Mesendoderm (in vitro differentiated cells): ENCODE data around the gene CMC1.

Source experiments
- DNase-seq: peaks from one replicate; pipeline ENCODE4 v3.0.0; 2013
- H2AK5ac ChIP-seq: 2 replicates; pipeline ENCODE4 v1.6.1; 2013; ENCODE audit warnings: low read length, inconsistent platforms
- H2BK120ac ChIP-seq: 2 replicates; pipeline ENCODE4 v1.6.1; 2013; ENCODE audit warnings: low read depth, mild to moderate bottlenecking, low read length, moderate library complexity, mixed read lengths
- H2BK15ac ChIP-seq: replicated peaks from 2 replicates; pipeline ENCODE4 v1.6.1; 2013; ENCODE audit warnings: low read depth, mild to moderate bottlenecking, moderate library complexity
- H2BK5ac ChIP-seq: 2 replicates; pipeline ENCODE4 v1.6.1; 2013; ENCODE audit warnings: low read length, inconsistent platforms
- H3K18ac ChIP-seq: 2 replicates; pipeline ENCODE4 v1.6.1; 2013; ENCODE audit warnings: mild to moderate bottlenecking, low read length, mixed read lengths
- H3K23ac ChIP-seq: one replicate; pipeline ENCODE4 v1.6.1; 2013; ENCODE audit warnings: low read length
- H3K27ac ChIP-seq: 2 replicates; pipeline ENCODE4 v1.5.1; 2013; ENCODE audit warnings: low read depth, mild to moderate bottlenecking, inconsistent platforms, low read length, moderate library complexity
- H3K27me3 ChIP-seq: 2 replicates; pipeline ENCODE4 v1.6.1; 2013; ENCODE audit warnings: low read length, control low read depth, mild to moderate bottlenecking, inconsistent platforms; ENCODE audit not compliant: insufficient read depth, poor library complexity
- H3K36me3 ChIP-seq: 2 replicates; pipeline ENCODE4 v1.6.1; 2013; ENCODE audit warnings: low read length, inconsistent platforms; ENCODE audit not compliant: control insufficient read depth, insufficient read depth
- H3K4ac ChIP-seq: one replicate; pipeline ENCODE4 v1.6.1; 2013; ENCODE audit warnings: low read depth, mild to moderate bottlenecking, low read length, moderate library complexity
- H3K4me1 ChIP-seq: 2 replicates; pipeline ENCODE4 v1.6.1; 2013; ENCODE audit warnings: low read depth, low read length, inconsistent platforms; ENCODE audit not compliant: control insufficient read depth
- H3K4me2 ChIP-seq: 2 replicates; pipeline ENCODE4 v1.6.1; 2013; ENCODE audit warnings: low read length
- H3K4me3 ChIP-seq: 2 replicates; pipeline ENCODE4 v1.5.1; 2013; ENCODE audit warnings: mild to moderate bottlenecking, low read length
- H3K56ac ChIP-seq: one replicate; pipeline ENCODE4 v1.6.1; 2013; ENCODE audit warnings: low read length
- H3K79me1 ChIP-seq: 2 replicates; pipeline ENCODE4 v1.6.1; 2013; ENCODE audit warnings: low read length, inconsistent platforms
- H3K79me2 ChIP-seq: 2 replicates; pipeline ENCODE4 v1.6.1; 2013; ENCODE audit warnings: mild to moderate bottlenecking, low read length; ENCODE audit not compliant: control insufficient read depth, insufficient read depth
- H3K9ac ChIP-seq: 2 replicates; pipeline ENCODE4 v1.6.1; 2013; ENCODE audit warnings: low read length, inconsistent platforms
- H4K5ac ChIP-seq: one replicate; pipeline ENCODE4 v1.6.1; 2013; ENCODE audit warnings: low read length
- H4K8ac ChIP-seq: one replicate; pipeline ENCODE4 v1.6.1; 2013; ENCODE audit warnings: low read depth, mild to moderate bottlenecking, control low read depth, low read length, moderate library complexity
- WGBS: extraction: QIAGEN DNeasy Blood & Tissue Kit; methylation state at CpG from one replicate; pipeline ENCODE4 v1.1.7; 2013; ENCODE audit warnings: low lambda C conversion rate, missing lambda C conversion rate; ENCODE audit not compliant: insufficient coverage; ENCODE audit errors: extremely low coverage; 5-methylcytosine and 5-hydroxymethylcytosine counted together

CMC1 gene

DNA sequence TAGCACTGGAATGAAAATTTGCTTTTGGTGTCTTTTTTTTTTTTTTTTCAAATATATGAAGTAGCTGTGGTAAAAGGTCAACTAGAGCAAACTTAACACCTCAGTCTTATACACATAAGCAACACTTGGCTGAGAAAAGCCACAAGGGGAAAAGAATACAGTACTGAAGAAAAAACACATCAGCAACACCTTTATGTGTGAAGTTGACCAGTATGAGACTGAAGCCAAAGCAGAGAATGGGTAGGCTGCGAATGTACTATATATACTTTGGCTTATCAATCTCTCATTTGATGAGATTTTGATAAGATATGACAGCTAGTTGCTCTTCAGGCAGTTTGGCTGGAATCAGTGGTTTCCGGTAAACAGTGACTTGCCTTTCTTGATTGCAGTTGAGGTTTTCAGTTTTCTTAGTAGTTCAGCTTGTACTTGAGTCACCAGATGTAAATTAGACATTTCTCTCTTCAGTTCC lies 85.1 kb downstream of the CMC1 start:
- peaks cover 2% of the 10 kb centered on the region for H3K36me3 ChIP-seq
- no CpG with 5 or more reads among the region's 2 CpGs for WGBS
- no peaks in the 10 kb centered on the region for H3K79me1 ChIP-seq

DNA sequence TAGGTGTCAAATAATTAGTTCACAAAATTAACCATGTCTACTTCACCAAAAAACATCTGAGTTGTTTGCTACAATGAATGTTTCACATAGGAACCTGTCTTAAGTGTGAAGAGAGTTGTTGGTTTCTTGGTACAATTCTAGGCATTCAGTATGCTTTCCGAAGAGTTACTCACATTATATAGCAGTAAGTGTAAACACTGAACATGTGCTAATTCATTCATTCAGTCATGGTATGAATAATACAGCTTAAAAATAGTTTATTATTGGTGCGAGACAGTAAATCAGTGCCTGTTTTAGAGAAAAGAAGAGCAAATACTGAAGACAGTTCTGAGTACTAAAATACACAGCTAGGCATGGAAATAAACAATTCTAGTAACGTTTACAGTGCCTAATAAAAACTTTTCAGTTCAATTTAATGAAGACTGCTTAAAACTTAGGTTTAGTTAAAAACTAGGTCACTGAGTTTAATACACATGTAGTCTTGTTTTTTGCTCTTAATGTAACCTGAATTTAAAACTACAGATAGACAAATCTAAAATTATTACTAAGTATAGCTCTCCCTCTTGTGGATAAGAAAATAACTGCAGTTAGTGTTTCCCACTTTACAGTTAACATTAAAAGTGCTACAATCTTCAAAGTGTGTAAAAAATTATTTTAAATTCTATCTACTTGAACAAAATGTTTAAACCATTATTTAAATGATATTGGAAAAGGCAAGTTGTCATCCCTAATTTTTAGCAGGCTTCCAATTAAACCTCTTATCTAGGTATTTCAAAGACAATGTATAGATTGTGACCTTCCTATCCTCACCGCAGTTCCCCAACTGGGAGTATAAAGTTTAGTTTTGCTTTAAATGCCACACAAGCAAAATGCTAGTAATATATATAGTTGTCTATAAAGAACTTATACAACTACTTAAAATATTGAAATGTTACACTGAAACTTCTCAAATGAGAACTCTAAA lies 87.1 kb downstream of the CMC1 start:
- Histone ChIP-seq H3K79me2 (no peaks in the 10 kb centered on the region), H3K4me2 (no peak overlapping the region), H3K18ac (no peak overlapping the region), H2BK15ac (no peak overlapping the region), H3K4ac (no peak overlapping the region), H3K27me3 (no peaks in the 10 kb centered on the region), H4K5ac (no peak overlapping the region), H4K8ac (no peak overlapping the region), H2AK5ac (no peak overlapping the region), H3K4me1 (no peaks in the 10 kb centered on the region), H3K27ac (no peak overlapping the region), H3K79me1 (no peaks in the 10 kb centered on the region), H3K36me3 (peaks cover 2% of the 10 kb centered on the region), H3K4me3 (no peak overlapping the region), H2BK120ac (no peak overlapping the region), H2BK5ac (no peak overlapping the region), H3K23ac (no peak overlapping the region), H3K56ac (no peak overlapping the region), H3K9ac (no peak overlapping the region)
- DNase-seq = peak; percentile 25
- WGBS = no CpG with 5 or more reads among the region's 4 CpGs

More for the DNA sequence above, 85.1 kb downstream of the CMC1 start:
- Histone ChIP-seq H3K4me2 (no peak overlapping the region), H3K18ac (no peak overlapping the region), H2BK5ac (no peak overlapping the region), H3K9ac (no peak overlapping the region), H3K27ac (no peak overlapping the region), H3K4me1 (no peaks in the 10 kb centered on the region), H2BK15ac (no peak overlapping the region), H3K79me2 (no peaks in the 10 kb centered on the region), H3K56ac (no peak overlapping the region), H2BK120ac (no peak overlapping the region), H3K23ac (no peak overlapping the region), H3K4ac (no peak overlapping the region), H4K5ac (no peak overlapping the region), H3K27me3 (no peaks in the 10 kb centered on the region), H3K4me3 (no peak overlapping the region), H2AK5ac (no peak overlapping the region), H4K8ac (no peak overlapping the region)
- DNase-seq = no peak

DNA sequence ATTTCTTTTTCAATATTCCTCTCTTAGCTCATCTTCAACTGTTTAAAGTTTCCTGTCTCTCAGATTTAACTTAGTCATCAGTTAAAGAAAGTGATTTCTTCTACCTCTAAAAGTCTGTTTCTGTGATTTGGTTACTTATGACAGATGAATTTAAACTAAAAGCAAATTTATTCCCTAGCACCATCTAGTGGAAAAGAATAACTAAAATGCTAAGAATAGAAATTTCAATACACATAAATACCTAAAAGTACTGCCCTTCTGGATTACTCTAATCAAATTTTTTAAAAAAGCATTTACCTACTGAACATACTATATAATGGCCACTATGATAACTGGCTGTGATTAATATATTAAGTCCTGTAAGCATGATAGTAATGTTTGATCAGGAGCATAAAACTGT lies 93.1 kb downstream of the CMC1 start:
- H3K36me3 ChIP-seq = no peaks in the 10 kb centered on the region
- H4K5ac ChIP-seq = no peak overlapping the region
- H3K79me2 ChIP-seq = no peaks in the 10 kb centered on the region
- H3K4me1 ChIP-seq = no peaks in the 10 kb centered on the region
- no peak overlapping the region for H3K9ac ChIP-seq
- no peak overlapping the region for H3K18ac ChIP-seq
- H2BK120ac ChIP-seq = no peak overlapping the region
- no peak overlapping the region for H3K23ac ChIP-seq
- H4K8ac ChIP-seq = no peak overlapping the region
- no peak overlapping the region for H3K4me2 ChIP-seq
- no peak for DNase-seq
- no peak overlapping the region for H3K4ac ChIP-seq
- H3K79me1 ChIP-seq = no peaks in the 10 kb centered on the region
- no peaks in the 10 kb centered on the region for H3K27me3 ChIP-seq
- no peak overlapping the region for H3K56ac ChIP-seq
- no peak overlapping the region for H2BK5ac ChIP-seq
- H3K4me3 ChIP-seq = no peak overlapping the region
- H2AK5ac ChIP-seq = no peak overlapping the region
- no peak overlapping the region for H3K27ac ChIP-seq
- no peak overlapping the region for H2BK15ac ChIP-seq

DNA sequence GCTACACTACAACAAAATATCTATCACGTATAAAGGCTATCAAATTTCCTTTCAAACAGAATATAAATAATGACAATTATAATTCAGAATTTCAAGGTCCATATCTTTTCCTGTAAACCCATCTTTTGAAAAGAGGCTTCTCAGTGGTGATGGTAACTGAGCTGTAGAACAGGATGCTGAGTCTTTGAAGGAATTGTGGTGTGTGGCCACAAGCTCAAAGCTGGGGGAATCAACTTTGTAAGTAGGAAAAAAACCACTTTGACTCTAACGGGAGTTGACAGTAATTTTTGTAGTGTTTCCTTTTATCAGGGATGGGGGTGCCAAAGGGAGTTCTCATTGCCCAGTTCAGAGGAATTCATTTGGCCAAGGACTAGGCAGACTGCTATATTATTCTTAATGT lies 93.8 kb downstream of the CMC1 start:
- Histone ChIP-seq H3K4me3 (no peak overlapping the region), H2AK5ac (no peak overlapping the region), H3K4me2 (no peak overlapping the region), H3K18ac (no peak overlapping the region), H3K9ac (no peak overlapping the region), H4K5ac (no peak overlapping the region), H3K27ac (no peak overlapping the region), H3K79me2 (no peaks in the 10 kb centered on the region), H3K4ac (no peak overlapping the region), H3K56ac (no peak overlapping the region), H3K36me3 (no peaks in the 10 kb centered on the region), H3K23ac (no peak overlapping the region), H3K79me1 (no peaks in the 10 kb centered on the region), H3K27me3 (no peaks in the 10 kb centered on the region), H2BK5ac (no peak overlapping the region), H3K4me1 (no peaks in the 10 kb centered on the region), H4K8ac (no peak overlapping the region), H2BK15ac (no peak overlapping the region), H2BK120ac (no peak overlapping the region)
- 100% methylated on average over 1 of the region's 2 CpGs for WGBS
- no peak for DNase-seq

DNA sequence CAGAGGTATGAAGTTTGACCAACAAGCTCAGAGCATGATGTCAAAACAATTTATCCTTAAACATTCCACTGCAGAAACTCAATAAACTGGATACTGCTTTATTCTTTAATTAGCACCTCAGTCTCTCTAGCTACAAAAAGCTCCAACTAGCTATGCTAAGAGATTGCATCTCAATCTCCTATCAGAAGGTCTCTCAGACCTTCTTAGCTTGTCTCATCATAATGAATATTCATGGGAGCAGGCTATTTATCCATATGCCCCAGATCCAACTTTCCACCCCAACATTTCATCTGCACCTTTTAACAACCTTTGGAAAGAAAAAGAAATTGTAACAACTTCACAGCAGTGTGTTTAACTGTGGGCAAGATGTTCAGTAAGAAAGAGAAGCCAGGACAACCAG lies 95.8 kb downstream of the CMC1 start:
- H3K9ac ChIP-seq = no peak overlapping the region
- no peak for DNase-seq
- H3K4me2 ChIP-seq = no peak overlapping the region
- H2BK5ac ChIP-seq = no peak overlapping the region
- H4K8ac ChIP-seq = no peak overlapping the region
- H3K18ac ChIP-seq = no peak overlapping the region
- no peak overlapping the region for H2BK120ac ChIP-seq
- H4K5ac ChIP-seq = no peak overlapping the region
- no peaks in the 10 kb centered on the region for H3K27me3 ChIP-seq
- H3K27ac ChIP-seq = no peak overlapping the region
- no peak overlapping the region for H3K4me3 ChIP-seq
- no peak overlapping the region for H2AK5ac ChIP-seq
- H3K4ac ChIP-seq = no peak overlapping the region
- H2BK15ac ChIP-seq = no peak overlapping the region
- H3K23ac ChIP-seq = no peak overlapping the region
- no peaks in the 10 kb centered on the region for H3K79me2 ChIP-seq
- no peak overlapping the region for H3K56ac ChIP-seq
- H3K79me1 ChIP-seq = peaks cover 2% of the 10 kb centered on the region
- H3K4me1 ChIP-seq = no peaks in the 10 kb centered on the region
- no peaks in the 10 kb centered on the region for H3K36me3 ChIP-seq

DNA sequence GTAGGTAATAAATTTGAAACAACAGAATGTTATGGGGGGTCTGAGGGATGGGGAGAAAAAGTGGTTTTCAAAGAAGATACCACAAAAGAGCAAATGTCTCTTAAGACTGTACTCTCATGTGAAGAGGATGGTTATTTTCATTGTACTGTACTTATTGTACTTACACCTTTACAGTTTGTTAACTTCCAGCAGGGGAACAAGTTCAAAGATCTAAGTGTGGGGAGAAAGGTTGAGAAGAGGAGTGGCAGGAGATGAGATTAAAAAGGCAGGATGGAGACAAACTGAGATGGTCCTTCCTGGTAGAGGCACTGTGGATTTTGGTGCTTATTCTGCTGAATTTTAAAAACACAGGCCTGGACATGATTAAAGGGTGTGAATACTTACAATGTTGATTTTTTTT lies 101.7 kb downstream of the CMC1 start:
- Histone ChIP-seq H3K79me2 (peaks cover 16% of the 10 kb centered on the region), H3K18ac (no peak overlapping the region), H3K4me2 (no peak overlapping the region), H3K4me3 (no peak overlapping the region), H3K27me3 (no peaks in the 10 kb centered on the region), H3K9ac (no peak overlapping the region), H2BK5ac (no peak overlapping the region), H3K56ac (no peak overlapping the region), H4K5ac (no peak overlapping the region), H2BK120ac (no peak overlapping the region), H2AK5ac (no peak overlapping the region), H3K23ac (no peak overlapping the region), H3K27ac (no peak overlapping the region), H3K36me3 (no peaks in the 10 kb centered on the region), H2BK15ac (no peak overlapping the region), H4K8ac (no peak overlapping the region), H3K4ac (no peak overlapping the region), H3K4me1 (peaks cover 1% of the 10 kb centered on the region), H3K79me1 (peaks cover 6% of the 10 kb centered on the region)
- DNase-seq = no peak
